HepG2 (cell line): Measurements from ENCODE around the gene PLEKHG2. TPM values are rescaled to one million over a fixed set of nuclear protein-coding genes. Genes with fewer than 3 reads are reported as not detected.

Experiments
- ARID4A ChIP-seq: sonication (generic); formaldehyde crosslinking; IDR thresholded peaks from 2 replicates; pipeline ENCODE4 v1.5.0; 2020; ENCODE audit warnings: mild to moderate bottlenecking, missing genetic modification reagents, borderline replicate concordance
- BCLAF1 ChIP-seq: fragments of 450-650 bp; IDR thresholded peaks from 2 replicates; pipeline ENCODE4 v1.6.1; 2017; ENCODE audit warnings: mild to moderate bottlenecking
- CBX1 ChIP-seq: IDR thresholded peaks from one replicate; pipeline ENCODE4 v1.6.1; 2016; ENCODE audit warnings: antibody characterized with exemption, low read depth
- JUN ChIP-seq: sonication (generic); formaldehyde crosslinking; IDR thresholded peaks from 2 replicates; pipeline ENCODE4 v1.4.0; 2020; ENCODE audit warnings: mild to moderate bottlenecking, missing genetic modification reagents
- KLF6 ChIP-seq: IDR thresholded peaks from 2 replicates; pipeline ENCODE4 v1.8.0; 2016; ENCODE audit warnings: missing biosample characterization, missing genetic modification reagents
- RFXANK ChIP-seq: IDR thresholded peaks from 2 replicates; pipeline ENCODE4 v1.6.1; 2016
- TBX3 ChIP-seq: fragments of 450-650 bp; IDR thresholded peaks from 2 replicates; pipeline ENCODE4 v1.6.1; 2017; ENCODE audit warnings: antibody characterized with exemption, mild to moderate bottlenecking, inconsistent platforms, borderline replicate concordance
- TCF12 ChIP-seq, 2 experiments: fragments of 450-650 bp in 1 of 2; sonication (generic) in 1 of 2; formaldehyde crosslinking in 1 of 2; IDR thresholded peaks; 2 replicates each; pipeline versions ENCODE4 v1.6.1 to v1.8.0; 2017 to 2022; ENCODE audit warnings: antibody characterized with exemption in 1 of 2, mild to moderate bottlenecking in 1 of 2, missing genetic modification reagents in 1 of 2, moderate library complexity in 1 of 2
- TFE3 ChIP-seq: IDR thresholded peaks from 2 replicates; pipeline ENCODE4 v1.6.1; 2016
- TIGD3 ChIP-seq: sonication (generic); formaldehyde crosslinking; IDR thresholded peaks from 2 replicates; pipeline ENCODE4 v1.5.1; 2020; ENCODE audit warnings: mild to moderate bottlenecking, missing genetic modification reagents, borderline replicate concordance
- ZNF10 ChIP-seq: sonication (generic); formaldehyde crosslinking; IDR thresholded peaks from 2 replicates; pipeline ENCODE4 v1.4.0; 2020; ENCODE audit warnings: mild to moderate bottlenecking, low read depth, missing genetic modification reagents, borderline replicate concordance
- ZNF24 ChIP-seq: fragments of 450-650 bp; IDR thresholded peaks from 2 replicates; pipeline ENCODE4 v1.6.1; 2017; ENCODE audit warnings: antibody characterized with exemption, mild to moderate bottlenecking
- ZNF274 ChIP-seq: sonication (generic); formaldehyde crosslinking; IDR thresholded peaks from 2 replicates; pipeline ENCODE4 v1.5.1; 2020; ENCODE audit warnings: mild to moderate bottlenecking, missing genetic modification reagents
- ZNF317 ChIP-seq: sonication (generic); formaldehyde crosslinking; IDR thresholded peaks from 2 replicates; pipeline ENCODE4 v1.5.0; 2020; ENCODE audit warnings: mild to moderate bottlenecking, missing genetic modification reagents
- ZNF598 ChIP-seq: sonication (generic); formaldehyde crosslinking; IDR thresholded peaks from 2 replicates; pipeline ENCODE4 v1.5.1; 2020; ENCODE audit warnings: mild to moderate bottlenecking, missing genetic modification reagents, borderline replicate concordance
- ZNF83 ChIP-seq: sonication (generic); formaldehyde crosslinking; IDR thresholded peaks from 2 replicates; pipeline ENCODE4 v1.4.0; 2020; ENCODE audit warnings: missing genetic modification reagents, mild to moderate bottlenecking, borderline replicate concordance
- polyA plus RNA-seq, 8 experiments: library from polyadenylated mRNA; depleted of rRNA in 3 of 8; stranded (reverse) in 7 of 8; unstranded in 1 of 8; fragments of >200 nt; fragmentation: Illumina TruSeq in 4 of 8; extraction: Trizol in 4 of 8; gene quantifications; 2 replicates each; pipeline versions ENCODE4 v1.2.1 to v1.2.3, GENCODE V29; 2011 to 2016; ENCODE audit warnings: low read depth in 4 of 8, missing spikeins in 1 of 8, mixed read lengths in 1 of 8; ENCODE audit not compliant: insufficient read depth in 1 of 8
- total RNA-seq, 5 experiments: library from RNA; depleted of rRNA; stranded (reverse); fragments of >200 nt; fragmentation: Illumina TruSeq; extraction: Trizol; gene quantifications; 2 replicates each; pipeline ENCODE4 v1.2.3, GENCODE V29; 2016; ENCODE audit warnings: low read depth in 1 of 5

The PLEKHG2 gene
- total and polyA plus RNA-seq, 2 of the 13 experiments (the other 11 are each of a cell fraction or from before 2014, with no cell fraction given): 3.6 to 6.8 TPM

GRCh38 chr19:39390751-39391437 is 21.6 kb upstream of the PLEKHG2 start, which contains the start of the genes MED29 and PAF1 (continued):
- TF ChIP-seq TCF12 (IDR thresholded peaks at IDR 0.05) (no peak), TCF12 (CRISPR knock-in tag; IDR thresholded peaks at IDR 0.05) (no peak), CBX1 (no peak), ZNF317 (peak; percentile 14; the same call in 1 of the 2 replicates), ZNF10 (CRISPR knock-in tag) (no peak), JUN (CRISPR knock-in tag) (peak; percentile 71), ZNF24 (no peak), TBX3 (no peak), ARID4A (CRISPR knock-in tag) (peak; percentile 91), ZNF83 (CRISPR knock-in tag) (0 out of 2 replicates have a peak, but pooled peaks have one; percentile 59), ZNF274 (peak; percentile 78), KLF6 (CRISPR knock-in tag) (no peak), BCLAF1 (no peak), ZNF598 (CRISPR knock-in tag) (peak; percentile 86; the same call in 1 of the 2 replicates), RFXANK (CRISPR knock-in tag) (0 out of 2 replicates have a peak, but pooled peaks have one; percentile 59), TFE3 (CRISPR knock-in tag) (peak; percentile 10; the same call in 1 of the 2 replicates), TIGD3 (CRISPR knock-in tag) (no peak)
